ENCODE data around the gene LYSMD1. TPM values are rescaled to one million over a fixed set of nuclear protein-coding genes. Genes with fewer than 3 reads are reported as not detected.
A peak's percentile ranks its signal among the peaks of the same experiment; 100 is the strongest.

LYSMD1 gene
- total and polyA plus RNA-seq, 5 donors from 2014 or later, result 0.14 to 0.54 (median 0.16) TPM; not detected in 1

GRCh38 chr1:151158326-151158725 is 7.4 kb downstream of the LYSMD1 start:
- DNase-seq (no peak), ATAC-seq (ENCODE audit: low read depth in 2 of 2) (no peak)
- Mint-ChIP-seq H3K36me3 (peaks cover 26% of the 10 kb centered on the region), H3K4me3 (peak overlapping the region; percentile 98 to 100 (median 99)), H3K27ac (peak overlapping the region; percentile 93 to 97 (median 94)), H3K9me3 (no peaks in the 10 kb centered on the region), H3K27me3 (no peaks in the 10 kb centered on the region), H3K4me1 (peaks cover 5 to 66% (median 52%) of the 10 kb centered on the region in 4 donors)
- Histone ChIP-seq H3K4me1 (ENCODE audit: control insufficient read depth, insufficient read depth, low read length, poor library complexity, severe bottlenecking) (peaks cover 63% of the 10 kb centered on the region), H3K9me3 (ENCODE audit: control insufficient read depth in 2 of 2, low read length in 2 of 2) (no peaks in the 10 kb centered on the region), H3K27me3 (ENCODE audit: control insufficient read depth, insufficient read depth, low read length) (no peaks in the 10 kb centered on the region), H3K4me3 (ENCODE audit: low read depth, low read length) (peak overlapping the region; percentile 99), H3K27ac (ENCODE audit: insufficient read depth, low read length, poor library complexity, severe bottlenecking) (peak overlapping the region; percentile 37), H3K36me3 (ENCODE audit: control insufficient read depth, insufficient read depth, low read length) (peaks cover 25% of the 10 kb centered on the region)

- H3K27ac ChIP-seq (ENCODE audit: insufficient read depth, low read length, poor library complexity, severe bottlenecking), result peak overlapping the region; percentile 65
- H3K36me3 Mint-ChIP-seq, result peaks cover 25% of the 10 kb centered on the region
- no peaks in the 10 kb centered on the region for H3K9me3 ChIP-seq (ENCODE audit: control insufficient read depth in 2 of 2, low read length in 2 of 2)
- ATAC-seq (ENCODE audit: low read depth in 2 of 2) (peak; percentile 48 to 55), DNase-seq (peak; percentile 47 to 88 (median 67))
- peak overlapping the region; percentile 98 to 100 (median 99) for H3K4me3 Mint-ChIP-seq
- no peaks in the 10 kb centered on the region for H3K9me3 Mint-ChIP-seq
- peaks cover 5 to 57% (median 43%) of the 10 kb centered on the region in 4 donors for H3K4me1 Mint-ChIP-seq
- H3K27me3 Mint-ChIP-seq, result no peaks in the 10 kb centered on the region
- peak overlapping the region; percentile 99 for H3K4me3 ChIP-seq (ENCODE audit: low read depth, low read length)
- peaks cover 22% of the 10 kb centered on the region for H3K36me3 ChIP-seq (ENCODE audit: control insufficient read depth, insufficient read depth, low read length)
- H3K4me1 ChIP-seq (ENCODE audit: control insufficient read depth, insufficient read depth, low read length, poor library complexity, severe bottlenecking), result peaks cover 61% of the 10 kb centered on the region
- H3K27ac Mint-ChIP-seq, result peak overlapping the region; percentile 93 to 99 (median 94)
- H3K27me3 ChIP-seq (ENCODE audit: control insufficient read depth, insufficient read depth, low read length), result no peaks in the 10 kb centered on the region
These were observed 8.6 kb downstream of the LYSMD1 start for GRCh38 chr1:151157067-151157531.

GRCh38 chr1:151156515-151156819 is 9.2 kb downstream of the LYSMD1 start, which contains the start of gene TNFAIP8L2:
TSS of gene TNFAIP8L2 (plus strand) at chr1:151156649. CDS start at chr1:151158698, 2,049 bp downstream.
- Mint-ChIP-seq H3K4me1 (peaks cover 5 to 50% (median 37%) of the 10 kb centered on the region in 4 donors), H3K36me3 (peaks cover 19% of the 10 kb centered on the region), H3K27me3 (no peaks in the 10 kb centered on the region), H3K4me3 (peak within 1 kb of the TSS; percentile 98 to 100 (median 99)), H3K27ac (peak within 1 kb of the TSS; percentile 93 to 99 (median 94)), H3K9me3 (no peaks in the 10 kb centered on the region)
- Histone ChIP-seq H3K4me1 (ENCODE audit: control insufficient read depth, insufficient read depth, low read length, poor library complexity, severe bottlenecking) (peaks cover 54% of the 10 kb centered on the region), H3K27me3 (ENCODE audit: control insufficient read depth, insufficient read depth, low read length) (no peaks in the 10 kb centered on the region), H3K27ac (ENCODE audit: insufficient read depth, low read length, poor library complexity, severe bottlenecking) (peak within 1 kb of the TSS; percentile 65), H3K4me3 (ENCODE audit: low read depth, low read length) (peak within 1 kb of the TSS; percentile 99), H3K36me3 (ENCODE audit: control insufficient read depth, insufficient read depth, low read length) (peaks cover 22% of the 10 kb centered on the region), H3K9me3 (ENCODE audit: control insufficient read depth in 2 of 2, low read length in 2 of 2) (no peaks in the 10 kb centered on the region)
- DNase-seq (peak; percentile 65 to 90 (median 67)), ATAC-seq (ENCODE audit: low read depth in 2 of 2) (peak; percentile 82 to 83)

- H3K4me1 Mint-ChIP-seq, result peaks cover 0 to 23% (median 4%) of the 10 kb centered on the region in 4 donors
- peak overlapping the region; percentile 82 to 98 (median 92) for H3K4me3 Mint-ChIP-seq
- peaks cover 13% of the 10 kb centered on the region for H3K27me3 Mint-ChIP-seq
- Histone ChIP-seq H3K4me3 (ENCODE audit: low read depth, low read length) (no peak overlapping the region), H3K4me1 (ENCODE audit: control insufficient read depth, insufficient read depth, low read length, poor library complexity, severe bottlenecking) (peaks cover 23% of the 10 kb centered on the region), H3K27ac (ENCODE audit: insufficient read depth, low read length, poor library complexity, severe bottlenecking) (no peak overlapping the region), H3K36me3 (ENCODE audit: control insufficient read depth, insufficient read depth, low read length) (no peaks in the 10 kb centered on the region), H3K9me3 (ENCODE audit: control insufficient read depth in 2 of 2, low read length in 2 of 2) (no peaks in the 10 kb centered on the region), H3K27me3 (ENCODE audit: control insufficient read depth, insufficient read depth, low read length) (no peaks in the 10 kb centered on the region)
- ATAC-seq (ENCODE audit: low read depth in 2 of 2) (no peak), DNase-seq (no peak)
- no peak overlapping the region for H3K27ac Mint-ChIP-seq
- H3K9me3 Mint-ChIP-seq, result no peaks in the 10 kb centered on the region
- H3K36me3 Mint-ChIP-seq, result no peaks in the 10 kb centered on the region
These were observed 18.0 kb downstream of the LYSMD1 start for GRCh38 chr1:151147665-151148064.

GRCh38 chr1:151147132-151147503 is 18.6 kb downstream of the LYSMD1 start:
- no peaks in the 10 kb centered on the region for H3K36me3 ChIP-seq (ENCODE audit: control insufficient read depth, insufficient read depth, low read length)
- H3K36me3 Mint-ChIP-seq, result no peaks in the 10 kb centered on the region
- H3K27ac ChIP-seq (ENCODE audit: insufficient read depth, low read length, poor library complexity, severe bottlenecking), result no peak overlapping the region
- H3K4me1 Mint-ChIP-seq, result peaks cover 0 to 23% (median 4%) of the 10 kb centered on the region in 4 donors
- no peaks in the 10 kb centered on the region for H3K9me3 ChIP-seq (ENCODE audit: control insufficient read depth in 2 of 2, low read length in 2 of 2)
- H3K27ac Mint-ChIP-seq, result peak overlapping the region in 2 of 3 donors; percentile 90 to 91
- H3K4me3 ChIP-seq (ENCODE audit: low read depth, low read length), result peak overlapping the region; percentile 78
- peaks cover 23% of the 10 kb centered on the region for H3K4me1 ChIP-seq (ENCODE audit: control insufficient read depth, insufficient read depth, low read length, poor library complexity, severe bottlenecking)
- DNase-seq (no peak), ATAC-seq (ENCODE audit: low read depth in 2 of 2) (no peak)
- peaks cover 13% of the 10 kb centered on the region for H3K27me3 Mint-ChIP-seq
- peak overlapping the region; percentile 88 to 98 (median 95) for H3K4me3 Mint-ChIP-seq
- no peaks in the 10 kb centered on the region for H3K9me3 Mint-ChIP-seq
- H3K27me3 ChIP-seq (ENCODE audit: control insufficient read depth, insufficient read depth, low read length), result no peaks in the 10 kb centered on the region

- no peaks in the 10 kb centered on the region for H3K36me3 ChIP-seq (ENCODE audit: control insufficient read depth, insufficient read depth, low read length)
- H3K4me1 Mint-ChIP-seq, result peaks cover 0 to 23% (median 4%) of the 10 kb centered on the region in 4 donors
- H3K27ac Mint-ChIP-seq, result peak within 1 kb of the TSS; percentile 90 to 95 (median 91)
- H3K36me3 Mint-ChIP-seq, result no peaks in the 10 kb centered on the region
- H3K27ac ChIP-seq (ENCODE audit: insufficient read depth, low read length, poor library complexity, severe bottlenecking), result no peak within 1 kb of the TSS
- ATAC-seq (ENCODE audit: low read depth in 2 of 2) (peak; percentile 99 to 100), DNase-seq (peak; percentile 82 to 89 (median 83))
- H3K4me3 ChIP-seq (ENCODE audit: low read depth, low read length), result peak within 1 kb of the TSS; percentile 78
- peak within 1 kb of the TSS; percentile 88 to 98 (median 95) for H3K4me3 Mint-ChIP-seq
- no peaks in the 10 kb centered on the region for H3K9me3 ChIP-seq (ENCODE audit: control insufficient read depth in 2 of 2, low read length in 2 of 2)
- H3K27me3 Mint-ChIP-seq, result peaks cover 13% of the 10 kb centered on the region
- H3K4me1 ChIP-seq (ENCODE audit: control insufficient read depth, insufficient read depth, low read length, poor library complexity, severe bottlenecking), result peaks cover 23% of the 10 kb centered on the region
- H3K27me3 ChIP-seq (ENCODE audit: control insufficient read depth, insufficient read depth, low read length), result no peaks in the 10 kb centered on the region
- no peaks in the 10 kb centered on the region for H3K9me3 Mint-ChIP-seq
These were observed 19.1 kb downstream of the LYSMD1 start, which contains the start of gene SEMA6C for GRCh38 chr1:151146412-151147131. TSS of gene SEMA6C (minus strand) at chr1:151146631. CDS start at chr1:151142621, 4,010 bp downstream.

- peak overlapping the region; percentile 62 for H3K4me3 ChIP-seq (ENCODE audit: low read depth, low read length)
These were observed 19.7 kb downstream of the LYSMD1 start for GRCh38 chr1:151146072-151146411.

More at GRCh38 chr1:151146072-151146411, 19.7 kb downstream of the LYSMD1 start:
- Histone ChIP-seq H3K27ac (ENCODE audit: insufficient read depth, low read length, poor library complexity, severe bottlenecking) (no peak overlapping the region), H3K4me1 (ENCODE audit: control insufficient read depth, insufficient read depth, low read length, poor library complexity, severe bottlenecking) (peaks cover 23% of the 10 kb centered on the region), H3K27me3 (ENCODE audit: control insufficient read depth, insufficient read depth, low read length) (no peaks in the 10 kb centered on the region), H3K9me3 (ENCODE audit: control insufficient read depth in 2 of 2, low read length in 2 of 2) (no peaks in the 10 kb centered on the region), H3K36me3 (ENCODE audit: control insufficient read depth, insufficient read depth, low read length) (no peaks in the 10 kb centered on the region)
- Mint-ChIP-seq H3K27me3 (peaks cover 13% of the 10 kb centered on the region), H3K27ac (peak overlapping the region in 1 of 3 donors; percentile 91), H3K4me3 (peak overlapping the region; percentile 88 to 98 (median 95)), H3K36me3 (no peaks in the 10 kb centered on the region), H3K4me1 (peaks cover 0 to 23% (median 4%) of the 10 kb centered on the region in 4 donors), H3K9me3 (no peaks in the 10 kb centered on the region)
- peak in 1 of 3 donors; percentile 22 for DNase-seq
- ATAC-seq (ENCODE audit: low read depth in 2 of 2), result no peak
